HEK293 (cell line): ENCODE data around the gene ZFAND3.

Source experiments
- CTCF ChIA-PET: fragments of 350-600 bp; formaldehyde crosslinking; extraction: SDS; loops from one replicate; lab custom pipeline; 2021; ENCODE audit warnings: antibody characterized with exemption; lab: Yijun Ruan, JAX
- POLR2A ChIA-PET: fragments of 300-600 bp; formaldehyde crosslinking; extraction: SDS; loops from one replicate; lab custom pipeline; 2020; ENCODE audit warnings: antibody characterized with exemption, inconsistent platforms; lab: Yijun Ruan, JAX
- H3K27ac ChIP-seq: fragments of 200-500 bp; sonication (Bioruptor generic); 2 replicates; pipeline ENCODE4 v1.5.1; 2014; ENCODE audit warnings: low read depth, low read length, control low read depth, inconsistent platforms; ENCODE audit errors: extremely low read depth
- H3K36me3 ChIP-seq, 2 experiments: fragments of 200-500 bp in 1 of 2; sonication (Bioruptor generic) in 1 of 2; 1 replicate in 1 of 2; 2 replicates in 1 of 2; pipeline ENCODE4 v1.5.1; 2014 to 2017; ENCODE audit warnings: inconsistent platforms in 2 of 2, low read length in 2 of 2; ENCODE audit not compliant: control insufficient read depth in 2 of 2, insufficient read depth in 1 of 2
- H3K4me1 ChIP-seq: fragments of 200-500 bp; sonication (Bioruptor generic); 2 replicates; pipeline ENCODE4 v1.5.1; 2014; ENCODE audit warnings: mild to moderate bottlenecking, low read length, inconsistent platforms; ENCODE audit not compliant: control insufficient read depth, insufficient read depth
- H3K4me3 ChIP-seq: 2 replicates; pipeline ENCODE4 v1.5.1; 2011; ENCODE audit warnings: low read depth, mild to moderate bottlenecking, control low read depth, low read length, moderate library complexity
- H3K9me3 ChIP-seq: fragments of 200-500 bp; sonication (Bioruptor generic); 2 replicates; pipeline ENCODE4 v1.5.1; 2014; ENCODE audit warnings: low read depth, low read length, inconsistent platforms; ENCODE audit not compliant: control insufficient read depth, insufficient read depth
- HOXD13 ChIP-seq: sonication (generic); formaldehyde crosslinking; IDR thresholded peaks from 2 replicates; pipeline ENCODE4 v1.8.0; 2022; ENCODE audit warnings: missing genetic modification reagents, borderline replicate concordance
- PRDM1 ChIP-seq: fragments of 450-650 bp; formaldehyde crosslinking; IDR thresholded peaks from 2 replicates; pipeline ENCODE4; 2016; ENCODE audit warnings: missing biosample characterization, missing genetic modification characterization
- RBAK ChIP-seq: fragments of 450-650 bp; formaldehyde crosslinking; IDR thresholded peaks from 2 replicates; pipeline ENCODE4 v1.5.1; 2016; ENCODE audit warnings: missing biosample characterization, missing genetic modification characterization
- ZBTB20 ChIP-seq: fragments of 450-650 bp; formaldehyde crosslinking; IDR thresholded peaks from 2 replicates; pipeline ENCODE4 v1.5.1; 2016; ENCODE audit warnings: missing biosample characterization, missing genetic modification characterization
- ZNF10 ChIP-seq: fragments of 450-650 bp; formaldehyde crosslinking; IDR thresholded peaks from 2 replicates; pipeline ENCODE4 v1.5.1; 2017; ENCODE audit warnings: missing biosample characterization, missing genetic modification characterization
- ZNF114 ChIP-seq: fragments of 450-650 bp; formaldehyde crosslinking; IDR thresholded peaks from 2 replicates; pipeline ENCODE4 v1.5.0; 2017; ENCODE audit warnings: missing biosample characterization, missing genetic modification characterization
- ZNF24 ChIP-seq: fragments of 450-650 bp; formaldehyde crosslinking; IDR thresholded peaks from 2 replicates; pipeline ENCODE4 v1.5.1; 2016; ENCODE audit warnings: missing biosample characterization, missing genetic modification characterization
- ZNF350 ChIP-seq: fragments of 450-650 bp; formaldehyde crosslinking; IDR thresholded peaks from 2 replicates; pipeline ENCODE4 v1.5.0; 2017; ENCODE audit warnings: missing biosample characterization, mild to moderate bottlenecking, missing genetic modification characterization
- ZNF544 ChIP-seq: fragments of 450-650 bp; formaldehyde crosslinking; IDR thresholded peaks from 2 replicates; pipeline ENCODE4 v1.5.0; 2017; ENCODE audit warnings: missing biosample characterization, missing genetic modification characterization
- ZNF596 ChIP-seq: fragments of 450-650 bp; IDR thresholded peaks from 2 replicates; pipeline ENCODE4 v1.5.0; 2018; ENCODE audit warnings: missing biosample characterization, mild to moderate bottlenecking, missing genetic modification characterization, moderate library complexity
- ZNF623 ChIP-seq: fragments of 450-650 bp; formaldehyde crosslinking; IDR thresholded peaks from 2 replicates; pipeline ENCODE4 v1.5.1; 2016; ENCODE audit warnings: missing biosample characterization, missing genetic modification characterization
- ZNF791 ChIP-seq: fragments of 450-650 bp; formaldehyde crosslinking; IDR thresholded peaks from 2 replicates; pipeline ENCODE4 v1.5.1; 2016; ENCODE audit warnings: missing biosample characterization, missing genetic modification characterization
- ZNF843 ChIP-seq: fragments of 450-650 bp; formaldehyde crosslinking; IDR thresholded peaks from 2 replicates; pipeline ENCODE4 v1.5.1; 2016; ENCODE audit warnings: missing biosample characterization, missing genetic modification characterization
- TF ChIP-seq, protein P1 (sequence below): fragments of 450-650 bp; formaldehyde crosslinking; IDR thresholded peaks from 2 replicates; pipeline ENCODE4 v1.5.1; 2016; ENCODE audit warnings: missing biosample characterization, missing genetic modification characterization
- TF ChIP-seq, protein P2 (sequence below): fragments of 450-650 bp; formaldehyde crosslinking; IDR thresholded peaks from 2 replicates; pipeline ENCODE4 v1.5.1; 2016; ENCODE audit warnings: missing biosample characterization, missing genetic modification characterization, low read depth
- TF ChIP-seq, protein P3 (sequence below): fragments of 450-650 bp; formaldehyde crosslinking; IDR thresholded peaks from 2 replicates; pipeline ENCODE4 v1.5.1; 2016; ENCODE audit warnings: missing biosample characterization, missing genetic modification characterization
- TF ChIP-seq, protein P4 (sequence below): fragments of 450-650 bp; formaldehyde crosslinking; IDR thresholded peaks from 2 replicates; pipeline ENCODE4 v1.5.1; 2016; ENCODE audit warnings: missing biosample characterization, missing genetic modification characterization, low read depth
- TF ChIP-seq, protein P5 (sequence below): fragments of 450-650 bp; formaldehyde crosslinking; IDR thresholded peaks from 2 replicates; pipeline ENCODE4 v1.5.1; 2016; ENCODE audit warnings: missing biosample characterization, missing genetic modification characterization
- TF ChIP-seq, protein P6 (sequence below): fragments of 450-650 bp; formaldehyde crosslinking; IDR thresholded peaks from 2 replicates; pipeline ENCODE4 v1.5.1; 2016; ENCODE audit warnings: missing biosample characterization, missing genetic modification characterization

Gene ZFAND3

DNA sequence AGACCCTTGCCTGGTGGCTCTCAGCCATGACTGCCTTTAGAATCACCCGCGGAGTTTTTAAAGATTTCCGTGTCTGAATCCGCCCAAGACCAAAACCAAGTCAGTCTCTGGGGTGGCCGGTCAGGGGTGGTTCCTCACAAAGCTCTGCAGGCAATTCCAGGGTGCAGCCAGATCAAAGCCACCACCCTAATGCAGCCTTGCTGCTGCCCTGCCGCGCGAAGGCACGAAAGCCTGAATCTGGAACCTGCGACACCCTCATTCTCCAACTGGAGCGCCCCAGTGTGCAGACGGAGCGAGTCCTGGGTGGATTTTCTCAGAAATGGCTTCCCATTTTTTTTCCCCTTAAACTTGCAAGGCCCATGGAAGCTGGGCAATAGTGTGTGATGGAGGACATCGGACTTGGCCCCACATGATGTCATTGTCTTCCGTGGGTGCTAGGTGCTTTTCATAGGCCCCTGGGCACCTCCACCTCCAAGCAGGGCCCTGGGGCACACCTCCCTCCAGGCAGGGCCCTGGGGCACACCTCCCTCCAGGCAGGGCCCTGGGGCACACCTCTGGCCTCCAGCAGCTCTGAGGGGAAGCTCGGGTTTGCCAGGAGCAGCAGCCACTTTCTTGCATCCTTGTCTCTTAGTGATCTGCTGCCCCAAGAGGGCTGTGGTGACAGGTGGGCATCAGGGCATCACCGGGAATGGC is 343.1 kb downstream of the ZFAND3 start:
- Histone ChIP-seq H3K4me3 (no peak overlapping the region), H3K4me1 (no peaks in the 10 kb centered on the region), H3K9me3 (no peaks in the 10 kb centered on the region), H3K36me3 (no peaks in the 10 kb centered on the region), H3K27ac (no peak overlapping the region)
- ChIA-PET POLR2A (no interaction called here), CTCF (no interaction called here)
- TF ChIP-seq HOXD13 (CRISPR knock-in tag) (no peak), ZNF623 (tag by site-specific recombination) (peak; percentile 56)

DNA sequence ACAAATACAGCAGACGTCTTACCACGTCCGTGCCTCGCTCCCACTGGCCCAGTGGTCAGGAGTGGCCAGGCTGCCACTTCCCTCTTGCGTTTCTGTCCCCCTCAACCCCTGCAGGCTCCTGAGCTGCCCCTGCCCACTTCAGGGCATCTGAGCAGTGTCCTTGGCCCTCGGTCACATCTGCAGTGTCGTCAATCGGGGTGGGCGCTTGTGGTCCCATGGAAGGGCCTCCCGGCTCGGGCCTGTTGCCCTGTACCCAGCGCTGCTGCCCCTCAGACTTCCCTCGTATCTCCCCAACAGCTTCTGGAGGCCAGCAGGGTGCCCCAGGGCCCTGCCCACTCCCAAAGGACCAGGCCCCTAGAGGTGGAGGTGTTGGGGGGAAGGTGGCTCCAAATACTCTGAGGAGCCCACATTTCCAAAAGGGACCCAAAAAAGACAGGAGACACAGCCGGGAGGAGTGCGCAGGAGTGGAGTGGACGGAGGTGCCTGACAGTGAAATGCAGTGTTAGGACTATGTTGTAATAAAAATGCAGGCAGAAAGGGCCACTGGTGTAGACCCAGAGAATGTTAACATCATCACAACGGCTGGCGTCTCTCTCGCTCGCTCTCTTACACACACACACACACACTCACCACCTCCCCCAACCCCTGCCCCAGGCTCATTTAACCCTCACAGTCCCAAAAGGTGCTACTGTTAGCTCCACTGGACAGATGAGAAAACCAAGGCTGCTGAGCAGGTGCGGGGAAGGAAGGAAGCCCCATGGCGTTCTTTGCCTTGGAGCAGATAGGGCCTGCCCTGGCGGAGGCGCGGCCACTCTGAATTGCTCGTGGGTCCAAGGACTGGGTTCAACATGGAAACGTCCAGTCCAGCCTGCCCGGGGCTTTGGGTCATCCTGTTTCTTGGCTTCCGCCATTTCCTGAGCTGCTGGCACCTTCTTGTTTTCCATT is 343.9 kb downstream of the ZFAND3 start:
- no peaks in the 10 kb centered on the region for H3K9me3 ChIP-seq
- POLR2A ChIA-PET: interaction anchor here (0.8 kb wide), 1 partner anchor 303 kb away, joined by 4 read pairs; no protein-coding TSS in a partner anchor
- TF ChIP-seq, protein P1, sequence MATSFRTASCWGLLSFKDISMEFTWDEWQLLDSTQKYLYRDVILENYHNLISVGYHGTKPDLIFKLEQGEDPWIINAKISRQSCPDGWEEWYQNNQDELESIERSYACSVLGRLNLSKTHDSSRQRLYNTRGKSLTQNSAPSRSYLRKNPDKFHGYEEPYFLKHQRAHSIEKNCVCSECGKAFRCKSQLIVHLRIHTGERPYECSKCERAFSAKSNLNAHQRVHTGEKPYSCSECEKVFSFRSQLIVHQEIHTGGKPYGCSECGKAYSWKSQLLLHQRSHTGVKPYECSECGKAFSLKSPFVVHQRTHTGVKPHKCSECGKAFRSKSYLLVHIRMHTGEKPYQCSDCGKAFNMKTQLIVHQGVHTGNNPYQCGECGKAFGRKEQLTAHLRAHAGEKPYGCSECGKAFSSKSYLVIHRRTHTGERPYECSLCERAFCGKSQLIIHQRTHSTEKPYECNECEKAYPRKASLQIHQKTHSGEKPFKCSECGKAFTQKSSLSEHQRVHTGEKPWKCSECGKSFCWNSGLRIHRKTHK (tag by site-specific recombination): no peak
- TF ChIP-seq, protein P2, sequence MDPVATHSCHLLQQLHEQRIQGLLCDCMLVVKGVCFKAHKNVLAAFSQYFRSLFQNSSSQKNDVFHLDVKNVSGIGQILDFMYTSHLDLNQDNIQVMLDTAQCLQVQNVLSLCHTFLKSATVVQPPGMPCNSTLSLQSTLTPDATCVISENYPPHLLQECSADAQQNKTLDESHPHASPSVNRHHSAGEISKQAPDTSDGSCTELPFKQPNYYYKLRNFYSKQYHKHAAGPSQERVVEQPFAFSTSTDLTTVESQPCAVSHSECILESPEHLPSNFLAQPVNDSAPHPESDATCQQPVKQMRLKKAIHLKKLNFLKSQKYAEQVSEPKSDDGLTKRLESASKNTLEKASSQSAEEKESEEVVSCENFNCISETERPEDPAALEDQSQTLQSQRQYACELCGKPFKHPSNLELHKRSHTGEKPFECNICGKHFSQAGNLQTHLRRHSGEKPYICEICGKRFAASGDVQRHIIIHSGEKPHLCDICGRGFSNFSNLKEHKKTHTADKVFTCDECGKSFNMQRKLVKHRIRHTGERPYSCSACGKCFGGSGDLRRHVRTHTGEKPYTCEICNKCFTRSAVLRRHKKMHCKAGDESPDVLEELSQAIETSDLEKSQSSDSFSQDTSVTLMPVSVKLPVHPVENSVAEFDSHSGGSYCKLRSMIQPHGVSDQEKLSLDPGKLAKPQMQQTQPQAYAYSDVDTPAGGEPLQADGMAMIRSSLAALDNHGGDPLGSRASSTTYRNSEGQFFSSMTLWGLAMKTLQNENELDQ (tag by site-specific recombination): no peak
- TF ChIP-seq ZNF24 (tag by site-specific recombination): no peak
- no peak for TF ChIP-seq PRDM1 (tag by site-specific recombination)
- no peak for TF ChIP-seq ZBTB20 (tag by site-specific recombination)
- TF ChIP-seq ZNF843: no peak
- TF ChIP-seq RBAK (tag by site-specific recombination): no peak
- no peak for TF ChIP-seq ZNF10 (tag by site-specific recombination)
- no peak for TF ChIP-seq ZNF350
- no peak for TF ChIP-seq ZNF544 (tag by site-specific recombination)
- no peak for TF ChIP-seq ZNF791 (tag by site-specific recombination)
- TF ChIP-seq, protein P3, sequence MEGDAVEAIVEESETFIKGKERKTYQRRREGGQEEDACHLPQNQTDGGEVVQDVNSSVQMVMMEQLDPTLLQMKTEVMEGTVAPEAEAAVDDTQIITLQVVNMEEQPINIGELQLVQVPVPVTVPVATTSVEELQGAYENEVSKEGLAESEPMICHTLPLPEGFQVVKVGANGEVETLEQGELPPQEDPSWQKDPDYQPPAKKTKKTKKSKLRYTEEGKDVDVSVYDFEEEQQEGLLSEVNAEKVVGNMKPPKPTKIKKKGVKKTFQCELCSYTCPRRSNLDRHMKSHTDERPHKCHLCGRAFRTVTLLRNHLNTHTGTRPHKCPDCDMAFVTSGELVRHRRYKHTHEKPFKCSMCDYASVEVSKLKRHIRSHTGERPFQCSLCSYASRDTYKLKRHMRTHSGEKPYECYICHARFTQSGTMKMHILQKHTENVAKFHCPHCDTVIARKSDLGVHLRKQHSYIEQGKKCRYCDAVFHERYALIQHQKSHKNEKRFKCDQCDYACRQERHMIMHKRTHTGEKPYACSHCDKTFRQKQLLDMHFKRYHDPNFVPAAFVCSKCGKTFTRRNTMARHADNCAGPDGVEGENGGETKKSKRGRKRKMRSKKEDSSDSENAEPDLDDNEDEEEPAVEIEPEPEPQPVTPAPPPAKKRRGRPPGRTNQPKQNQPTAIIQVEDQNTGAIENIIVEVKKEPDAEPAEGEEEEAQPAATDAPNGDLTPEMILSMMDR (tag by site-specific recombination): no peak

DNA sequence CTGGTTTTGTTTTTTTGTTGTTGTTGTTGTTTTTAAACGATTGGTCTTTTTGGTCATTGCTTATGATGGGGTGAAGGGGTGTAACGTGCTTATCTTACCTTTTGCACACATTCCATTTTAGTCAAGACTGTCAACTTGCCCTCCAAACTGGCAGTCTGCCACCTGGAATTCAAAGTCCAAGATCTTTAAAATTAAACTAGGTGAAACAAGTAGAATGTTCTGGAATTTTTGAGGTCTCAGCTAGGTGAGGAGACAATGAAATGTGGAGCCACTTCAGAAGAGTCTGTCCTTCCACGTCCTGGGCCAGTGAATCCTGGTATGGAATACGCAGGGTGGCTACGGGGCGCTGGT is 344.6 kb downstream of the ZFAND3 start:
- Histone ChIP-seq H3K4me1 (no peaks in the 10 kb centered on the region), H3K27ac (no peak overlapping the region), H3K36me3 (no peaks in the 10 kb centered on the region), H3K9me3 (no peaks in the 10 kb centered on the region), H3K4me3 (no peak overlapping the region)
- ChIA-PET POLR2A (interaction anchor here (0.8 kb wide), 1 partner anchor 302 kb away, joined by 4 read pairs; no protein-coding TSS in a partner anchor), CTCF (no interaction called here)
- TF ChIP-seq, protein P4, sequence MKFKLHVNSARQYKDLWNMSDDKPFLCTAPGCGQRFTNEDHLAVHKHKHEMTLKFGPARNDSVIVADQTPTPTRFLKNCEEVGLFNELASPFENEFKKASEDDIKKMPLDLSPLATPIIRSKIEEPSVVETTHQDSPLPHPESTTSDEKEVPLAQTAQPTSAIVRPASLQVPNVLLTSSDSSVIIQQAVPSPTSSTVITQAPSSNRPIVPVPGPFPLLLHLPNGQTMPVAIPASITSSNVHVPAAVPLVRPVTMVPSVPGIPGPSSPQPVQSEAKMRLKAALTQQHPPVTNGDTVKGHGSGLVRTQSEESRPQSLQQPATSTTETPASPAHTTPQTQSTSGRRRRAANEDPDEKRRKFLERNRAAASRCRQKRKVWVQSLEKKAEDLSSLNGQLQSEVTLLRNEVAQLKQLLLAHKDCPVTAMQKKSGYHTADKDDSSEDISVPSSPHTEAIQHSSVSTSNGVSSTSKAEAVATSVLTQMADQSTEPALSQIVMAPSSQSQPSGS (tag by site-specific recombination): no peak
- TF ChIP-seq ZNF114 (tag by site-specific recombination) (no peak), ZNF596 (no peak)
- TF ChIP-seq, protein P5, sequence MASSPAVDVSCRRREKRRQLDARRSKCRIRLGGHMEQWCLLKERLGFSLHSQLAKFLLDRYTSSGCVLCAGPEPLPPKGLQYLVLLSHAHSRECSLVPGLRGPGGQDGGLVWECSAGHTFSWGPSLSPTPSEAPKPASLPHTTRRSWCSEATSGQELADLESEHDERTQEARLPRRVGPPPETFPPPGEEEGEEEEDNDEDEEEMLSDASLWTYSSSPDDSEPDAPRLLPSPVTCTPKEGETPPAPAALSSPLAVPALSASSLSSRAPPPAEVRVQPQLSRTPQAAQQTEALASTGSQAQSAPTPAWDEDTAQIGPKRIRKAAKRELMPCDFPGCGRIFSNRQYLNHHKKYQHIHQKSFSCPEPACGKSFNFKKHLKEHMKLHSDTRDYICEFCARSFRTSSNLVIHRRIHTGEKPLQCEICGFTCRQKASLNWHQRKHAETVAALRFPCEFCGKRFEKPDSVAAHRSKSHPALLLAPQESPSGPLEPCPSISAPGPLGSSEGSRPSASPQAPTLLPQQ: no peak
- TF ChIP-seq, protein P6, sequence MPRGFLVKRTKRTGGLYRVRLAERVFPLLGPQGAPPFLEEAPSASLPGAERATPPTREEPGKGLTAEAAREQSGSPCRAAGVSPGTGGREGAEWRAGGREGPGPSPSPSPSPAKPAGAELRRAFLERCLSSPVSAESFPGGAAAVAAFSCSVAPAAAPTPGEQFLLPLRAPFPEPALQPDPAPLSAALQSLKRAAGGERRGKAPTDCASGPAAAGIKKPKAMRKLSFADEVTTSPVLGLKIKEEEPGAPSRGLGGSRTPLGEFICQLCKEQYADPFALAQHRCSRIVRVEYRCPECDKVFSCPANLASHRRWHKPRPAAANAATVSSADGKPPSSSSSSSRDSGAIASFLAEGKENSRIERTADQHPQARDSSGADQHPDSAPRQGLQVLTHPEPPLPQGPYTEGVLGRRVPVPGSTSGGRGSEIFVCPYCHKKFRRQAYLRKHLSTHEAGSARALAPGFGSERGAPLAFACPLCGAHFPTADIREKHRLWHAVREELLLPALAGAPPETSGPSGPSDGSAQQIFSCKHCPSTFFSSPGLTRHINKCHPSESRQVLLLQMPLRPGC (tag by site-specific recombination): no peak

More for the DNA sequence above, 343.9 kb downstream of the ZFAND3 start:
- CTCF ChIA-PET: no interaction called here
- no peak overlapping the region for H3K27ac ChIP-seq
- no peak overlapping the region for H3K4me3 ChIP-seq
- H3K36me3 ChIP-seq: no peaks in the 10 kb centered on the region
- H3K4me1 ChIP-seq: no peaks in the 10 kb centered on the region
